Right renal cortex interstitium (tissue), 3 donors: ENCODE data around the gene MINDY4. TPM values are rescaled to one million over a fixed set of nuclear protein-coding genes. Genes with fewer than 3 reads are reported as not detected.

ENCODE experiments used
- DNase-seq, 3 donors: peaks; one replicate each; pipeline ENCODE4 v3.0.0-alpha.2; 2013; ENCODE audit warnings: low read depth in 3 of 3, low spot score in 2 of 3
- polyA plus RNA-seq, 3 donors: library from polyadenylated mRNA; unstranded; fragments of 120-200 nt; gene quantifications; one replicate each; pipeline ENCODE4 v1.2.1, GENCODE V29; 2013; ENCODE audit not compliant: insufficient read length in 3 of 3

Gene MINDY4
- polyA plus RNA-seq, 3 donors = 10.7 to 11.4 (median 10.8) TPM

DNA sequence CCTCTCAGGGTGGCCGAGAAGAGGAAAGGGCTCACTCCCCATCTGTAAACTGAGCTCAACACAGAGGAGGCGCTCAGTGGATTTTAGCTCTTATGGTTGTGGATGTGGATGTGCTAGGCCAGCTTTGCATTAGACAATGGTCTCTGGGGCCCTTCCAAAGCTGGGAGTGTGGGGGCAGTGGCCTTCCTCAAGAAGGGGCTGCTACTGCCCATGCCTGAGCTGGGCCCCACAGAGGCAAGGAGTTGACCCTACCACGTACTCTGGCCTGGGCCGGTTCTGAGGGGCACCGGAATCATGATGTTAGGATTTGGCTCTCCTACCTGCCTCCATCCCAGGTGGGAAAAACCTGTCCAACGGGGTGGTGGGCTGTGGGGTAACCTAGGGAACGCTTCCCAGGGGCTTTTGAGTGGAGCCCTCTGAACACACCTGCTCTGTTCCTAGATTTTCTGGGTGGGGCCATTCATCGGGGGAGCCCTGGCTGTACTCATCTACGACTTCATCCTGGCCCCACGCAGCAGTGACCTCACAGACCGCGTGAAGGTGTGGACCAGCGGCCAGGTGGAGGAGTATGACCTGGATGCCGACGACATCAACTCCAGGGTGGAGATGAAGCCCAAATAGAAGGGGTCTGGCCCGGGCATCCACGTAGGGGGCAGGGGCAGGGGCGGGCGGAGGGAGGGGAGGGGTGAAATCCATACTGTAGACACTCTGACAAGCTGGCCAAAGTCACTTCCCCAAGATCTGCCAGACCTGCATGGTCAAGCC, 152.0 kb downstream of the MINDY4 start:
- DNase-seq = no peak

DNA sequence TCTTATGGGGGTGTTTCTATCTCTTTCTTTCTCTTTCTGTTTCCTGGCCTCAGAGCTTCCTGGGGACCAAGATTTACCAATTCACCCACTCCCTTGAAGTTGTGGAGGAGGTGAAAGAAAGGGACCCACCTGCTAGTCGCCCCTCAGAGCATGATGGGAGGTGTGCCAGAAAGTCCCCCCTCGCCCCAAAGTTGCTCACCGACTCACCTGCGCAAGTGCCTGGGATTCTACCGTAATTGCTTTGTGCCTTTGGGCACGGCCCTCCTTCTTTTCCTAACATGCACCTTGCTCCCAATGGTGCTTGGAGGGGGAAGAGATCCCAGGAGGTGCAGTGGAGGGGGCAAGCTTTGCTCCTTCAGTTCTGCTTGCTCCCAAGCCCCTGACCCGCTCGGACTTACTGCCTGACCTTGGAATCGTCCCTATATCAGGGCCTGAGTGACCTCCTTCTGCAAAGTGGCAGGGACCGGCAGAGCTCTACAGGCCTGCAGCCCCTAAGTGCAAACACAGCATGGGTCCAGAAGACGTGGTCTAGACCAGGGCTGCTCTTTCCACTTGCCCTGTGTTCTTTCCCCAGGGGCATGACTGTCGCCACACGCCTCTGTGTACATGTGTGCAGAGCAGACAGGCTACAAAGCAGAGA, 152.7 kb downstream of the MINDY4 start:
- no peak for DNase-seq

DNA sequence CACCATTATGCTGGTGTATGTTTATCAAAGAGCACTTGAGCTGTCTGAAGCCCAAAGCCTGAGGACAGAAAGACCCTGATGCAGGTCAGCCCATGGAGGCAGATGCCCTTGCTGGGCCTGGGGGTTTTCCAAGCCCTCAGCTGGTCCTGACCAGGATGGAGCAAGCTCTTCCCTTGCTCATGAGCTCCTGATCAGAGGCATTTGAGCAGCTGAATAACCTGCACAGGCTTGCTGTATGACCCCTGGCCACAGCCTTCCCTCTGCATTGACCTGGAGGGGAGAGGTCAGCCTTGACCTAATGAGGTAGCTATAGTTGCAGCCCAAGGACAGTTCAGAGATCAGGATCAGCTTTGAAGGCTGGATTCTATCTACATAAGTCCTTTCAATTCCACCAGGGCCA, 153.4 kb downstream of the MINDY4 start:
- no peak for DNase-seq

DNA sequence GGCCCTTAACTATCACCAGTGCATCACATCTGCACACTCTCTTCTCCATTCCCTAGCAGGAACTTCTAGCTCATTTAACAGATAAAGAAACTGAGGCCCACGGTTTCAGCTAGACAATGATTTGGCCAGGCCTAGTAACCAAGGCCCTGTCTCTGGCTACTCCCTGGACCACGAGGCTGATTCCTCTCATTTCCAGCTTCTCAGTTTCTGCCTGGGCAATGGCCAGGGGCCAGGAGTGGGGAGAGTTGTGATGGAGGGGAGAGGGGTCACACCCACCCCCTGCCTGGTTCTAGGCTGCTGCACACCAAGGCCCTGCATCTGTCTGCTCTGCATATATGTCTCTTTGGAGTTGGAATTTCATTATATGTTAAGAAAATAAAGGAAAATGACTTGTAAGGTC, 153.9 kb downstream of the MINDY4 start:
- DNase-seq = no peak

DNA sequence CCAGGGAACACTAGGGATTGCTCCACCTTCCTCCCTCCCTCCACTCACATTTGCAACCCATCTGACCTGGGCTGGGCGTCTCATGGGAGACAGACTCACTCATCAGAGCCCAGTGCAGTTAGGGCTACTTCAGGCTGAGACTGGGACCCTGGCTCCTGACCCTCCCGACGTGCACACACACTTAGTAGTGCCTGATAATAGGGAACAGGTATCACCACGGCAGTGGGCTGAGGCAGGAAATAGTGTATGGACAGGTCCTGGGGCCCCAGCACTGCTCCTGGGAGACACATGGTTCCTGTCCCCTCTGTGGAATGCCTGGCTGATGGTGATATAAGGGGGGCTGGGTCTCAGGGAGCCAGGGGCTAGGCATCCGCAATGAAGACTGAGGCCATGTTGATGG, 154.7 kb downstream of the MINDY4 start:
- no peak for DNase-seq

DNA sequence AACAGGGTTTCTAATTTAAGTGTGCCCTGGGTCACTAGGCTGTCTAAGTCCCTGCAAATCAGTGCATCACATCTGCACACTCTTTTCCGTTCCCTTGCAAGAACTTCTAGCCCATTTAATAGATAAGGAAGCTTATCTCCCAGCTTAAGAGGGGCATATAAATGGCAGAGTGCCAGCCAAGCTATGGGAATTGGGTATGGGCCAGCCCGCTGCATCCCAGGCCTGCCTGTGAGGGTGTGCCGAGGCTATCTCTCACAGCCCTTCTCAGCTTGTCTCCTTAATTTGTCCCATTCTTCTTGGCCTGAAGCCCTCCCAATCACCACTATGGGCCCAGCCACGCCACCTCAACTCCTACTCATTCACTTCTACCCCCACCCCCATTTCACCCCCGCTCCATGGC, 155.1 kb downstream of the MINDY4 start:
- no peak for DNase-seq

DNA sequence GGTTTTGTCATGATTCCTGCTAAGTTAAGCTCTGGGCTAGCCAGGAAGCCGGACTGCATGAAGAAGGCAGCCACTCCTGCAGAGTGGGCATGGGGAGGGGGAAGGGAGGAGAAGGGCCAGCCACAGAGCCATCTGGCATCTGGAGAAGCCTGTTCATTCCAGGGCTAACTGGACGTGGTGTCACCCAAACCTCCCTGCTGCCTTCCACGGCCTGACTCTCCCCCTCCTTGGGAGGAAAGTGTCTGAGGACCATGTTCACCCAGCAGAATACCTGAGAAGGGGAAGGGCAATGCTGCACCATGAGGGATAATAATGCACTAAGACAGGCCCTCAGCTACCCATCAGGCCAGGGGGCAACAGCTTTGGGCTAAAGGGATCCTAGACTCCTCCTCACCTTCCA, 155.8 kb downstream of the MINDY4 start:
- no peak for DNase-seq

DNA sequence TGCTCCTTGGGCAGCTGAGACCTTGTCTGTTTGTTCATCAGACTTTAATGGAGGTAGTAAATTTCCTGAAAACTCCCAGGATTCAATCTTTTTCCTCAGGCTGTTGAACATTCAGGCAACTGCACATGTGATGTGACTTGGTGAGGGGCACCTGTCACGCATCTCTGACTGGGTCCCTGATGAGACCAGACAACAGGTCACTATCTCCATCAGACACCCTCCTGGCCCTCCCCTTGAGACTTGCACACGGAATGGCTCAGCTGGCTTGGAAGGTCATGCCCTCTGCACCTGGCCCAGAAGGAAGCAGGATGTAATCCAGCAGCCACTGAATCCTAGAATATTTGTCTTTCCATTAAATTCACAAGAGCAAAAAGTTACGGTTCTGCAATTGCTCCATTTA, 156.3 kb downstream of the MINDY4 start:
- DNase-seq = no peak

DNA sequence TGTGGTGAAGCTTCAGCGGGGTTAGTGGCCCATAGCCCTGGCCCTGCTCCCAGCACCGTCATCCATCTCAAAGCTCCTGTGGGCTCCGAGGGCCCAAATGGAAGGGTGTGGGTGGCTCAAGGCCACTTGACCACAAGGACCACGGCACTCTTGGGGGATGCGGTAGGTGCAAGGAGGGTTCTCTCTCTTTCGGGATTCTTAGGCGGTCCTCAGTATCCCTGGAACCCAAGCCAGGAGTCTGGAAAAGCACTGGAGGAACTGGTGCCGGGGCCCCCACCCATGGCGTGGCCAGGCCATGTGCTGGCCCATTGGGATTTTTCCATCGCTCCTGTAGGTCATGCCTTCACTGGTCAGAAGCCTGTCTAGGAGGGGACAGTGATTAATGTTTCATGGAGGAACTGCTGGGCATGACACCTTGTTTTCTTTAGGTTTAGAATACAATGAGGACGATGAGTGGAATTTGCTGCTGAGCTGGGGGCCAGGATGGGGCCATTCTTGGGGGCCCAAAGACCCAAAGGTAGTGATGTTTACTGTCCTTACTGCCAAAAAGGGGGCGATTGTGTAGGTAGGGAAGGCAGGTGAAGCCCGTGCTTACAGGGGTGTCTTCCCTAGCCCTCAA, 157.1 kb downstream of the MINDY4 start:
- DNase-seq = no peak

DNA sequence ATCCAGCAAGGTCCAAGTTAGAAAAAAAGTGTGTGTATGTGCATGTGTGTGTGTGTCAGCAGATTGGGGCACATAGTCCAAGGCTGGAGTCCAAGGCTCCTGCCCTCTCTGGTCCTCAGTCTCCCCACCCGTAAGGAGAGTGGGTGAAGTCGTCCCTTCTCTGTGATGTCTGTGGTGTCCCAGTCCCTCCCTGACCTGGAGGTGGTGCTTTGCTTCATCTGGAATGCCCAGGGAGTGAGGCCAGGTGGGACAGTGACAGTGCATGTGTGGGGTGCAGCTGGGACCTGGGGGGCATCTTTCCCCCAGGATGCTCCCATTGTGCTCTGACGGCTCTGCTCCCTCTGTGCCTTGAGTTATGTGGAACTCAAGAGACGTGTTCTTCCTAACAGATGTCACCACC, 158.5 kb downstream of the MINDY4 start:
- DNase-seq = no peak

DNA sequence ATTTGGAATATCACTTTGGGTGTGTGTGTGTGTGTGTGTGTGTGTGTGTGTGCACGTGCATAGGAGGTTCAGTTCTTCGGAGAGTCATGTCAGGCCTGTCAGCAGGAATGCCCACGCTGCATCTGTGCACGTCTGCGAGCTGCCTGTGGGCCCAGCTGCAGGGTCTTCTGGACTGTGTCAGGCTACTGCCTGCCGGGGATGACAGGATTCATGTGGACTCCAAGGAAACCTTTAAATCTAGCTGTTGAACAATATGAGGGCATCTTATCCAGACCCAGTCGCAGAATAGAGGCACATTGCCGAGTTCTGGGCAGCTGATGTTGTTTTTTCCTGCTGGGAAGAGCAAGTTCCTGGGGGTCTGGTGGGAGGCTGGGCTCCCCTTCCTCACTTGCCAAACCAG, 159.4 kb downstream of the MINDY4 start:
- DNase-seq = no peak

DNA sequence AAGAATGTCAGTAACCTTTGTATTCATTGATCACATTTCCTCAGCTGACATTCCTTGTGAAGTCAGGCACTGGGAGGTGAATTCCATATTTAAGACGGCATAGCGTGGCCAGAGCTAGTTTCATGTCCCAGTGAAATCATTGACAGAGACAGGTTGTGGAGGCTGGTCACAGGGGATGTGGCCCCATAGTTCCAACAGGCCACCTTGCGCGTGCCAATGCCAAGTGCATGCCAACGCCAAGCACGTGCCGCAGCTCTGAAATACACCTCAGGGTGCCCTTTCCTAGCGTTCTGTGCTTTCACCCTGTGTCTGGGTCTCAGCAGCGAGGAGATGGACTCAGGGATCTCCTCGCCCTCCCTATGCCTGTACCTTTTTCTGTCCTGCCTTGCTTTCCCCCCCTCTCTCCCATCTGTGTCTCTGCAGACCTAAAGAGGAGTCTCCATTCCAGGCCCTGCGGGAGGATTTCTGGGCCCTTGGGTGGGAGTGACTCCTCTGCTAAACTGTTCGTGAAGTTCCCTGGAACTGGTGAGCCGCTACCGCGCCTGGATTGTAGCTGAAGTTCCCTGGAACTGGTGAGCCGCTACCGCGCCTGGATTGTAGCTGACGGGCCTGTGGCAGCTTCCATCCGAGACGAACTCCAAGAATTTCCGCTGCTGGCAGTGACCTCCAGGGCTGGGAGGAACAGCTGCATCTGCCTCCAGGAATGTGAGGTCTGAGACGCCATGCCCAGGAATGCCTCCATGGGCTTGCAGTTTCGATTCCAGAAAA, 160.1 kb downstream of the MINDY4 start:
- peak in 1 of 3 donors; percentile 26 for DNase-seq

DNA sequence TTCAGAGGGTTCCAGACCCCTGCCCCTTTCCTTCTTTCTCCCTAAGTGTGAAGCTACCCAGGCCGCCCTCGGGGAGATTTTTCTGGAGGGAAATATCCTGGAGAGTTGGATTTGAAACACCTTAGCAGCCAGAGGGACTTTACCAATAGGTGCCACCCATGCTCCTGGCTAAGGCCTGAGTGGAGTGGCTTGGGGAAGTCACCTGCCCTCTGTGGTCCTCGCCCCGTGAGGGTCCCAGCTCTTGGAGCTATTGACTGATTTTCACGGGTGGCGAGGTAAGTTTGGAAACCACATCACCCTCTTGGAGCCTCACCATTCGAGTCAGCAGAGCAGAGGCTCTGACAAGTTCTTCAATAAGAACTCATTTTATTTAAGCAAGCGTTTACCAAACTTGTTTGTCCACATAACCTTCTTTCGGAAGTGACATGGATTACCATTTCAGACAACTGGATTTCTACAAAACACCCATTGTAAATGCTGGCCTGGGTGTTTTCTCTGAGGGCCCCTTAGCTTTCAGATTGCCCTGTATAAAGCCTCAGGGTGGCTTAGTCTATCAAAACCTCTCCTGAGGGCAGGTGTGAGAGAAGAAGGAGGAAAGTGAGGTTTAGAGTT, 160.8 kb downstream of the MINDY4 start:
- DNase-seq = no peak

DNA sequence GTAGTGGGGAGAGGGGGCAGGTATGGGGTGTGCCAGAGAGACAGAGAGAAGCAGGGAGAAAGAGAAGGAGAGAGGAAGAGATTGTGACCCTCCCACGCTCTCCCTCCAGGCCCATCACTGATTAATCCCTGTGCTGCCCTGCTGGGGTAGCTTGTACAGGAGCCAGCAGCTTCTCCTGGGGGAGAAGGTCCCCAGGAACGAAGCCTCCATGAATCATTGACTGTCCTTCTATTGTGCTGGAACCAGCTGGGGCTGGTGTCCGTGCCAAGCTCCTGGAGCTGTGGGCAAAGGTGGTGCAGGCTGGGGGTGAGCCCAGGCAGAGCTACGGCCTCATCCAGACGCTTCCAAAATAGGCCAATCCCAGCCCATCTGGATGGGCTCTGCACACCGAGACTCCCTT, 161.3 kb downstream of the MINDY4 start:
- DNase-seq = no peak

DNA sequence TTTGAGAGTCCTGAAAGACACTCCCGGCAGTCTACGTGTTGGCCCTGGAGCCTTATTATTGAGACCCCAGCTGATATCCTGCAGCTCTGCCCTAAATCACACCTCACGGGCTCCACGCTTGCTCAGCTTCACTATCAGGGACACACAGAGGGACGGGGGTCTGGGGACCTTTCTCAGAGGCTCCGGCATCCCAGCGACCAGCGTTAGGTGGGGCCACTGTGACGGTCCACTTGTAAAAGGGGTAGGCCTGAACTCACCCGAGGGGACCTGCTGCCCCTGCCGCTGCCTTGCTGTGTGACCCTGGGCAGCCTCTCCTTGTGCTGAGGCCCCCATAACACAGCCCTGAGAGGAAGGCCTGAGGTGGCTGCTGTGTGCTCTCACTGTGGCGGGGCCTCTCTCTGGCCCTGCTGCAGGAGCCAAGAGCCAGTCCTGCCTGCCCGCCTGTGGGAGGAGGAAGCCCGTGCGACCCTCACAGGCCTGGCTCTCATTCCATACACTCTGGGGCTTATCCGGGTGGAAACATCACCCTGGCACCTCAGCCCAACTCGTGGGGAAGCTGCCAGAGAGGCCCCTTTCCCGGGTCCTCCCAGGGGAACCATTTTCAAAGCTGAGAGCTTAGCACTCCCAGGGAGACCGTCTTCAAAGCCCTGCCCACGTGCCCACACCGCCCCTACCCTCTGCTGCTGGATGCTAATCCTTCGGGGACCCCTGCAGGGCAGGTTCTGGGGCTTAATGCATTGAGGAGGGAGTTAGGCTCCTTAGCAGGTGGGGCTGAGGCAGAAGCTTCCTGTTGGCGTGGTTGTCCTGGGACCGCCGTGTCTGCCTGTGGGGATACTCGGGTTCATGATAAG, 162.1 kb downstream of the MINDY4 start:
- DNase-seq = no peak

DNA sequence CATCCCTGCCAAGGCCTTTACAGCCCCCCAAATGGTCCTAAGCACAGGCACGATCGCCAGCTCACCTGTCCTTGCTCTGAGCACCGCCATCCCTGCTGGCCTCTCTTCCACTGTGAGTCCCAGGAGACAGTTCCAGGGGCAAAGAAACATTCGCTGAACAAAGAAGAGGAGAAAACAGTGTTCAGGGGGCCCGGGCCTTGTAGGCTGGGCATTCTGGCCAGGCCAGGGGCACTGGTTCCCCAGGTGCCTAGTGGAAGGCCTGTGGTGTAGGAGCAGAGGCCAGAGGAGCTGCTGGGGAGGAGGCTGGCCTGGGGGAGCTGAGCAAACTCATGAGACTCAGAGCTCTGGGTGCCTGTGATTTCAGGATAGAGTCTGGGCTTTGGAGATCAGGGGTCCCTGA, 163.0 kb downstream of the MINDY4 start:
- DNase-seq = no peak

DNA sequence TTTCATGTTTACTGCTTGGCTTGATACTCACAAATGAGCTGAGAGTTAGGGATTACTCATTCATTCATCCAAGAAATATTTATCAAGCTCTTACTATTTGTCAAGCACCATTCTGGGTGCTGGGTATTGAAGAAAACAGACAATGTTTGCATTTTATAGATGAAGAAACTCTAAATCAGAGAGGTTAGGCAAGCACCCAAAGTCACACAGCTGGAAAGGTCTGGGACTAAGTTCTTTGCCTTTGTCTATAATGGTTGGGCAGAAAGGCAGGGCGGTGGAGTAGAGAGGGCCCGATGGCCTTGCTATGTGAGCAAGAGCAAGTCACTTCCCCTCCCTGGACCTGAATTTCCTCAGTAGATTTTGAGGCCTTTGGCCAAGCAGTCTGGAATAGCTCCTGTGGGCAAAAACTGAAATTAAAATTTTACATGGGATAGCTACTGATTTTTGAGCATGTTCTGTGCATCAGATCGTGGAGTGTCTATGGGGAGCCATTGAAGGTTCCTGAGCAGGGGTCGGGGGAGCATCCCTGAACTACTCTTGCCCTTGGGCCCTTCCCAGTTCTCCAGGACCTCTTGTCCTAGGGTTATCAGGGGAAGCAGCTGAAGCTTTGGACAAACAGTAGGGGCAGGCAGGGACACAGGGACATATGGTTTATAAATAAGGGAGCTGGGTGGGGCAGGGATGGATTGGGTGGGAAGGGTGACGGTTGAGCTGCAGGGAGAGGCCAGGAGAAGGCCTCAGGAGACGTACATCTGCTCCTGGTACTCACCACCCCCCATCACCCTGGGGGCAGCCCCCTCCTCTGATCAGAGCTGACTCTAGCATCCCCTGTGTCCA, 163.7 kb downstream of the MINDY4 start:
- no peak for DNase-seq

DNA sequence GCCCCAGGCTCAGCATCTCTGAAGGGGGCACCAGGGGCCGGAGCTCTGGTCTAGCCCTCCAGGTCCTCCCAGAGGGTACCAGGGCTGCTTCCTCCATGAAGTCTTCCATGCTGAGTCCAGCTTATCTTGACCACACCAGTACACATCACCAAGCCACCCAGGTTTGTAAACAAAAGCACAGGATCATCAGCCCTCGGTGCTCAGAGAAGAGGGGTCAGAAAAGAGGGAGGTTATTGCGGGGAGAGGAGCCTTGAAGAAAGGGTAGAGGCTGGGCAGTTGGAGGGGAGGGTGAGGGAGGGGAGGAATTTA, 164.3 kb downstream of the MINDY4 start:
- no peak for DNase-seq

DNA sequence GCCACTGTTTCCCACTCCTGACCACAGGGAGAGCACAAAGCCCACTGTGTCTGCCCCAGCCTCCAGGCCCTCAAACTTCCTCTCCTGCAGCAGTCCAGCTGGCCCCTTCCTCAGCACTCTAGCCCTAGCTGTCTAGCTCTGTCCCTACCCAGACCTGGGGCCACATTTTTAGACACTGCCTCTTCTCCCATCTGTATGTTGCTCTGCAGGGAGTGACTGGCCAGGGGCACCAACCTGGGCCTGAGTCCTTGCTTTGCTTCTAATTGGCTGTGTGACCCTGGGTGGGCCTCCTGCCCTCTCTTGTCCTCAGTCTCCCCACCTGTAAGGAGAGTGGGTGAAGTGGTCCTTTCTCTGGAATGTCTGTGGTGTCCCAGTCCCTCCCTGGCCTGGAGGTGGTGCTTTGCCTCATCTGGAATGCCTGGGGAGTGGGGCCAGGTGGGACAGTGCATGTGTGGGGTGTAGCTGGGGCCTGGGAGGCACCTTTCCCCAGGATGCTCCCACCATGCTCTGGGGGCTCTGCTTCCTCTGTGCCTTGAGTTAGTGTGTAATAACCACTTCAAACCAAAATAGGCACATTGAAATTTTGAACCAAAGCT, 165.5 kb downstream of the MINDY4 start:
- no peak for DNase-seq
